Right lobe of liver (tissue), 6 donors: ENCODE data around the gene PIK3CD. TPM values are rescaled to one million over a fixed set of nuclear protein-coding genes. Genes with fewer than 3 reads are reported as not detected.
A peak's percentile ranks its signal among the peaks of the same experiment; 100 is the strongest.

Source experiments
- ATAC-seq, 4 donors: fragments of 200-7000 bp; cut with Tn5 transposase; one replicate each; pipeline ENCODE4 v1.9.1; 2020; ENCODE audit warnings: mild to moderate bottlenecking in 4 of 4, moderate library complexity in 4 of 4
- DNase-seq, 3 donors: peaks; one replicate each; pipeline ENCODE4 v3.0.0-alpha.2; 2020
- H3K27ac ChIP-seq, 3 donors: fragments of 200-600 bp; one replicate each; pipeline ENCODE4 v1.8.0; 2022
- H3K27me3 ChIP-seq, 2 donors: fragments of 200-600 bp; one replicate each; pipeline ENCODE4 v1.8.0; 2022
- H3K36me3 ChIP-seq, 4 donors: fragments of 200-600 bp; sonication (generic) in 1 of 4; one replicate each; pipeline versions ENCODE4 v1.5.1 to v1.8.0; 2017 to 2022; ENCODE audit warnings: control low read depth in 1 of 4
- H3K4me1 ChIP-seq, 4 donors: fragments of 200-600 bp; sonication (generic) in 1 of 4; one replicate each; pipeline versions ENCODE4 v1.5.1 to v1.8.0; 2017 to 2022; ENCODE audit warnings: control low read depth in 1 of 4
- H3K4me3 ChIP-seq, 3 donors: fragments of 200-600 bp; one replicate each; pipeline ENCODE4 v1.8.0; 2022
- H3K9me3 ChIP-seq, 4 donors: fragments of 200-600 bp; sonication (generic) in 1 of 4; one replicate each; pipeline versions ENCODE4 v1.5.1 to v1.8.0; 2017 to 2022; ENCODE audit warnings: control low read depth in 1 of 4
- CTCF ChIP-seq, 4 donors: fragments of 200-600 bp in 3 of 4; fragments of 450-650 bp in 1 of 4; IDR thresholded peaks; one replicate each; pipeline versions ENCODE4 v1.5.1 to v1.8.0; 2016 to 2022; ENCODE audit warnings: antibody characterized with exemption in 4 of 4, mild to moderate bottlenecking in 2 of 4
- POLR2A ChIP-seq: fragments of 450-650 bp; IDR thresholded peaks from one replicate; pipeline ENCODE4 v1.6.1; 2017; ENCODE audit warnings: antibody characterized with exemption, mild to moderate bottlenecking
- WGBS: methylation state at CpG from one replicate; pipeline ENCODE4 v1.1.6; 2018; ENCODE audit warnings: low coverage, low lambda C conversion rate; ENCODE audit not compliant: insufficient coverage; ENCODE audit errors: missing lambda C conversion rate; 5-methylcytosine and 5-hydroxymethylcytosine counted together
- intact Hi-C, 2 donors: fragments of 100-400 bp; cut with DNase I; formaldehyde crosslinking; loops; one replicate each; pipeline versions ENCODE4 v1.11.2 to v1.14.1; 2022
- total RNA-seq, 6 experiments: library from RNA; depleted of rRNA in 2 of 6; stranded (reverse); fragments of >200 nt in 2 of 6; fragmentation: NEBNext Ultra II Directional in 3 of 6; extraction: Animal tissue kit (Norgen Biotek cat#: 25700) in 3 of 6; gene quantifications; one replicate each; pipeline versions ENCODE4 v1.1.0 to v1.2.4, GENCODE V29; 2016 to 2023
- donor health status: DM: no; HTN: yes; CAD: no.
- donor health status: DM: no; HTN: no; CAD: no.
- donor health status: DM: no; HTN: no; CAD: no.
- donor health status: DM: no; HTN: yes; CAD: no.
- donor health status: DM: no; HTN: yes; CAD: no.

PIK3CD gene
- total RNA-seq, 6 experiments from 2014 or later, result 1.4 to 5.8 (median 2.6) TPM

- TF ChIP-seq POLR2A, result no peak
- TF ChIP-seq CTCF (IDR thresholded peaks at IDR 0.05), result no peak
- Histone ChIP-seq H3K4me1 (no peaks in the 10 kb centered on the region), H3K9me3 (no peaks in the 10 kb centered on the region), H3K36me3 (peaks cover 0 to 5% (median 0%) of the 10 kb centered on the region in 4 donors), H3K27ac (no peak overlapping the region), H3K27me3 (no peaks in the 10 kb centered on the region), H3K4me3 (no peak overlapping the region)
- no peak for DNase-seq
- no CpG with 5 or more reads among the region's 6 CpGs for WGBS
- intact Hi-C loops, result no loop called here
- no peak for ATAC-seq
Observed at GRCh38 chr1:9723926-9724325, 72.4 kb downstream of the PIK3CD start.

- no peaks in the 10 kb centered on the region for H3K27me3 ChIP-seq
- H3K36me3 ChIP-seq, result peaks cover 0 to 5% (median 0%) of the 10 kb centered on the region in 4 donors
- WGBS, result no CpG with 5 or more reads among the region's 24 CpGs
- DNase-seq (peak in 1 of 3 donors; percentile 67), ATAC-seq (peak; percentile 81 to 86 (median 86))
- TF ChIP-seq CTCF (IDR thresholded peaks at IDR 0.05), result peak; percentile 69 to 80 (median 76)
- no peak for TF ChIP-seq POLR2A
- no peaks in the 10 kb centered on the region for H3K4me1 ChIP-seq
- no peak overlapping the region for H3K4me3 ChIP-seq
- intact Hi-C loops, result no loop called here
- H3K27ac ChIP-seq, result no peak overlapping the region
- no peaks in the 10 kb centered on the region for H3K9me3 ChIP-seq
Observed at GRCh38 chr1:9724706-9725476, 73.4 kb downstream of the PIK3CD start.

GRCh38 chr1:9726406-9726805 is 74.9 kb downstream of the PIK3CD start:
- no peak for ATAC-seq
- intact Hi-C loops, result no loop called here
- Histone ChIP-seq H3K4me3 (no peak overlapping the region), H3K36me3 (peaks cover 0 to 12% (median 1%) of the 10 kb centered on the region in 4 donors), H3K9me3 (no peaks in the 10 kb centered on the region), H3K4me1 (no peaks in the 10 kb centered on the region), H3K27ac (no peak overlapping the region), H3K27me3 (no peaks in the 10 kb centered on the region)
- TF ChIP-seq CTCF (IDR thresholded peaks at IDR 0.05) (no peak), POLR2A (no peak)
- DNase-seq, result no peak
- 80% methylated on average over 1 of the region's 6 CpGs for WGBS

- ATAC-seq (no peak), DNase-seq (no peak)
- intact Hi-C loops, result no loop called here
- Histone ChIP-seq H3K9me3 (no peaks in the 10 kb centered on the region), H3K4me3 (no peak overlapping the region), H3K4me1 (no peaks in the 10 kb centered on the region), H3K36me3 (peaks cover 0 to 11% (median 3%) of the 10 kb centered on the region in 4 donors), H3K27ac (no peak overlapping the region), H3K27me3 (no peaks in the 10 kb centered on the region)
- 100% methylated on average over 2 of the region's 25 CpGs for WGBS
- TF ChIP-seq POLR2A (no peak), CTCF (IDR thresholded peaks at IDR 0.05) (no peak)
Observed at GRCh38 chr1:9726905-9727595, 75.5 kb downstream of the PIK3CD start.
